GM18951 (cell line): Measurements from ENCODE around the gene DLG2.

Experiments used
- POLR2A ChIP-seq: IDR thresholded peaks from 4 replicates; pipeline ENCODE4 v1.6.1; 2011; ENCODE audit warnings: mild to moderate bottlenecking; ENCODE audit not compliant: insufficient read length, insufficient read depth; ENCODE audit errors: extremely low read depth
- in situ Hi-C: fragments of 300-500 bp; cut with MboI; formaldehyde crosslinking; loops from one replicate; pipeline ENCODE4 v1.12.0; 2022; ENCODE audit warnings: low sequenced_read_pairs, mixed read lengths, inconsistent platforms; ENCODE audit not compliant: unreplicated experiment

DLG2 gene

DNA sequence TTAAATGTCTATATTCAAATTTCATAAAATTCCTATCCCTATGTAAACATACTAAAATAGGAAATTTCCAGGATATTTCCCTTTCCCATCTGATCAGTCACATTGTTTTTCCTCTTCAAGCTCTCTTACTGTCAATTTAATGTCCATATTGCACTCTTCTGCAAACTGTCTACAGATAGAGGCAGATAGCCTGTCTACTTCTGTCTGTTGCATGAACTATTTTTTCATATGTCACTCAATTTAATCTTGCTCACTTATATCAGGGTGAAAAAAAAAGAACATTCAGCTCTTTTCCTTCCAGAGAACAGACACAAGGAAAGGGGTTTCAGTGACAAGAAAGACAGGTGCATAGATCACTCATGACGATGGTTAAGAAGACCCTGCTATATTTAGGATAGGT lies 1327.1 kb downstream of the DLG2 start:
- no peak for TF ChIP-seq POLR2A
- in situ Hi-C loops, result no loop called here

DNA sequence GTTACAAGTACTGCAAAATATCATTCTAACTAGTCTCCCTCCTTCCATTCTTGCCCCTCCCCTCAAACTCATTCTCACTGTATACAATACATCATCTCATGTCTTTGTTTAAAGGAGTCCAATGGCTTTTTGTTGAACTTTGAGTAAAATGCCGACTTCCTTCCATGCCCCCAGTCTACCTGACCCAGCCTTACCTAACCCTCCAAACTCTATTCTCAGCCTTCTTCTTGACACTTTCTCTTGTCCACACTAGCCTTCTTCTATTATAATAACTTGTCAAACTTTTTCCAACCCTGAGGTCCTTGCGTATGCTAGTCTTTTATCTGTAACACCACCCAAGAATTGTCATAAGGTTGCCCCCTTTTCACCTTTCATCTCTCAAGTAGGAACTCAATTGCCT lies 1329.6 kb downstream of the DLG2 start:
- TF ChIP-seq POLR2A, result no peak
- in situ Hi-C loops, result no loop called here

DNA sequence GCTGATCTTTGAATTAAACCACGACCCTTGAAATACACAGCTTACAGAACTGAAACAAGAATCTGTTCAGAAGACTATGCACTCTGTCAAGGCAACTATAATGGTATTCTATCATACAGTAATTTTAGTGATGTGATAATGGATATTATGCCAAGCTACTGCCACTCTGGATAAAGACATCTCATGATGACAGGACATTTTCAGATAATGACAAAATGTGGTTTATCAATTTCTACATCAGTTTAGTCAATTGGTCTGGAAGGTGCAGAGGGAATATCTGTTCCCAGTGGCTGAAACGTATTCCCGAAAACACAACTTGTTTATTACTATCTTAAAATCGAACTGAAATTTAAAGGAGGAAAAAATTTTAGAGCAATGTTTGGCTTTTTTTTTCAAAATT lies 1331.3 kb downstream of the DLG2 start:
- in situ Hi-C loops, result no loop called here
- TF ChIP-seq POLR2A, result no peak

DNA sequence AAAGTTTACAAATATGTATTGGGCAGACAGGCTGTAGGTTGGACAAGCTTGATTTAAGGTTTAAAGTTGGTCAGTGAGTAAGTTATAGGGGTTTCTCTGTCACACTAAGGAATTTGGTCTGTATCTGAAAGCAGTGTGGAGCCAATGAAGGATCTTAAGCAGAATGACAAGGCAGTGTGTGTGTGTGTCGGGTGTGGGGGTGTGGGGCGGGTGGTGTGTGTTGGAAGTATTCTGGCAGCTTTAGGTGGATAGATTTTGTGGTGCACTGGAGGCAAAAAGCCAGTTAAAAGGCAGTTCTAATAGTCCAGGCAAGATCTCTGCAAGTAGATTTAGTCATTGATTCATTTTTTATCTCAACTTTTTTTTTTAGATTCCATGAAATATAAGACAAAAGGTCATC lies 1334.2 kb downstream of the DLG2 start:
- TF ChIP-seq POLR2A, result no peak
- in situ Hi-C loops, result no loop called here

DNA sequence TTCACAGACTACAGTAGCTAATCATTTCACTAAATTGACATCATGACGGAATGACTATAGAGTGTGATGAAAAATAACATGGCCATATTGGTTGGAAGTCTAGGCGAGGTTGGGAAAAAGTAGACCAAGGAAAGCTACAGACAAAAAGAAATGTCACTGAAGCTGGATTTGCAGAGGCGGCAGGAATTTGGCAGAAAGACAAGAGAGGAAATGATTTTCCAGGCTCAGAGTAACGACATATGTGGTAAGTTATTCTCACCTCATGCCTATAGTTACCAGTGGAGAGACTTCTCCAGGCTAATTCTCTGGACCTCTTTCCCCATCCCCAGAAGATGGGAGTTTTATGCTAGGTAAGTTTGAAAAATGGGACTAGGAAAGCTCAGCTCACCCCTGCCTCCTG lies 1335.1 kb downstream of the DLG2 start:
- TF ChIP-seq POLR2A, result no peak
- in situ Hi-C loops, result no loop called here

DNA sequence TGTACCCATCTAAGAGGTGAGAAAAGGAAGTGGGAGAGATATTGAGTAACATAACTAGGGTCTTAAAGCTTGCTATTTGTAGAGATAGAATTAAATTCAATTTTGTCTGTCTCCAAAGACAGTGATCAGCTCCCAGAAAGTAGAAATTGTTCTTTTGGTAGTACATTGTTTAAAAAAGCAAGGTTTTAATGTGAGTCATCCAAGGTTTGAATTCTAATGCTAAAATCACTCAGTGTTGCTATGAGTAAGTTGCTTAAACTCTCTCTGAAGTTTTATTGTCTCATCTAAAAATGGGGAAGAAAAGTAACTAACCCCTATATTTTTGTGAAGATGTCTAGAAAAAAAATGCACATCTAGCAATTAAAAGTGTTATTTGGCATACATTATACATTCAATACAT lies 1336.5 kb downstream of the DLG2 start:
- in situ Hi-C loops, result no loop called here
- no peak for TF ChIP-seq POLR2A

DNA sequence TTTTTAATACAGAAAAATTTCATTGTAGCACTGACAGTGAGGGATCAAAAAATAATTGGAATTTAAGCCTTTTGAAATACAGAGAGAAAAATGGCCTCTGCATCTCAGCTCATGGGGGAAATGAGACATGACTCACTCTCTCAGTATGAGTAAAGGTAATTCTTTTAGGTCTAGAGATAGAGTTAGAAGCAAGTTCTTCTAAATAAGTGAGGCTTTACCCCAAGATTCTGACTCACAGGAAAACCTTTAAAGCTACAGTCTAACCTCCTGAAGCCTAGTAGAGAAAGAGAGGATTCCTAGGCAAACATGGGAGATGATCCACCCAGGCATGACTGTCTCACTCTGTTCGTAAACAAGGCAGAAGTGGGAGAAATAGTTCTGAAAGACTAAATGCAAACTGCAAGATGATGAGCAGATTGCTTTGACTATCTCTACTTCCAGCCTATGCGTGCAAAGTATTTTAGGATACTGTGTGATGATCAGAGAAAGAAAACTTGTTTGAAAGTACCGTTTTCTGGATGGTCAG lies 1337.7 kb downstream of the DLG2 start:
- in situ Hi-C loops, result no loop called here
- TF ChIP-seq POLR2A, result no peak

DNA sequence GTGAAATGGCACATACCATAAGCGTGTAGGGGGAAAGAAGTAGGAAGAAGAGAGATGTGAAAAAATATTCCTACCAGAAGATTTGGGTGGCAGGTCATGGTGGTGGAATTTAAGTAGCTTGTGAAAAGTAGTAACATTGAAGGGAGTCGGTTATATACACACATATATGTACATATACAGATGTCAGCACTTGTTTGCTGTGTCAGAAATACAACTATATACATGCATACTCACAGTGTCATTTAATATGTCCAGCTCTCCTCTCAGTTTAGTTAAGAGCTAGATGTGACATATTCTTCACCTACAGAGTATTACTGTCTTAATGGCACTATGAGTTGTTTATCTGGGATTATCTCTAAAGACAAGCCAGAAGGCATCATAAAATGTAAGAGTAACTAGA lies 1353.6 kb downstream of the DLG2 start:
- in situ Hi-C loops, result loop anchor here (25.0 kb wide), 1 partner anchor 436 kb away; no protein-coding TSS in a partner anchor

DNA sequence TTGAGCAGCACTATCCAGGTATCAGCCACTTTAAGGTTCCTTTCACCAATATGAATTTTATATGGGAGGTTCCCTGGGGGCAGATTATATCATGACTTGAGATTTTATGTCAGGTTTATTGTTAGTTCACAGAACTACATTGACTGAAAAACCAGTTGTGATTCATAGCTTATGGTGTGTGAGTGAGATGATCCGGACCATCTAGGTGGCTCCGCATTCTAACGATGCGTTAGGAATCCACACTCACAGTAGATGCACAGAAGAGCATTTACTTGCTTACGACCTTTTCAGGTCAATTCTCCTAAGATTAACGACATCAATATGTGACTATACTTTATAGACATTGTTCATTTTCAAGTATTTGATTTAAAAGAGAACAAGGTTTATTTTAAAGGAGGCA lies 1356.7 kb downstream of the DLG2 start:
- in situ Hi-C loops, result loop anchor here (25.0 kb wide), 1 partner anchor 433 kb away; no protein-coding TSS in a partner anchor
- no peak for TF ChIP-seq POLR2A

More for the DNA sequence above, 1353.6 kb downstream of the DLG2 start:
- TF ChIP-seq POLR2A, result no peak

DNA sequence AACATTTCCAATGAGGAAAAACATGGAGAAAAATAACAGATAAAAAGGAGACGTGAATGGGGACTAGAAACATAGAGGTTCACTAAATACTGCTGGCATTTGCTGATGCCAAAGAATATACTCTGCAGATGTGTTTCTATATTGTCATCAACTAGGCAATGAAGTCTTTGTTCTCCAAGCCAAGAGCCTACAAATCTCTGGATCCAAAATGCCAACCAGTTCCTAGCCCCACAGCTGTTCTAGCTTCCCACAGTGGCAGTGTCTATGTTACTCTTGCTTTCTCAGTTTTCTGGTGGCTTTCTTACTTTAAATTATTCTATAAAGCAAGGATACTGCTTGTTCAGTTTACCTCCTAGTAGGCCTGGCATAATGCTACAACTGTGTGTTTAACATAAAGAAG lies 1363.1 kb downstream of the DLG2 start:
- in situ Hi-C loops, result loop anchor here (25.0 kb wide), 1 partner anchor 427 kb away; no protein-coding TSS in a partner anchor
- TF ChIP-seq POLR2A, result no peak

DNA sequence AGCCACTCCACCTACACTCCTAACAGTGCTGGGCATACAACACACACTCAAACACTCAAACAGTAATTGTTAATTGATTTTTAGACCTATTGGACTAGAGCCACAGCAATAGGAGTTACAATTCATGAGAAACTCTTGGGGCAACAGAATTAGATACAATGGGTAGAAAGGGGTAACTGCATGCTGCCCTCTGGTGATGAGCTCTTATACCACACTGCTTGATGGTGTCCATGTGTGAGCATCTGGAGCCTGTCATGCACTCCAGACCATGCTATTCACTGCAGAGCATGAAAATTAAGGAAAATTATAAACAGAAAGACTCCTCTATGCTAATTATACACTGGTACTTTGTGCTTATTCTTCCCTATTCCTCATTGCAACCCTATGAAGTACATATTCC lies 1365.4 kb downstream of the DLG2 start:
- in situ Hi-C loops, result loop anchor here (25.0 kb wide), 1 partner anchor 424 kb away; no protein-coding TSS in a partner anchor
- no peak for TF ChIP-seq POLR2A

DNA sequence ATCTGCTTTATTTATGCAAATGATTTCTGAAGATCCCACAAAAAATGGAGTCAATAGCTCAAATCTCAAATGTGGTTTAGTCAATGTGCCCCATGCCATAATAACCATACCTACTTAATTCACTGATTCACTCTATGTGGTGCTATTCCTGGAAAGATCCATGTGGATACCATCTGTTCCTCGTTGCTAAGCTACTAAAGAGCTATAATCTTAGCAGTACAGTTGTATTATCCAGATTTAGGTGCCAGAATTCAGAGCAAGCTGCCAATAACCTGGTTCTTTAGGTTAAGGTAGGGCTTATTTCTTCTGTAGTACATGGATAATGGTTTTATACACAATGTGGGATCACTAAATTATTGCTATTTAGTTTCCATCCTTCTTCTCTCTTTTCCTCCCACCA lies 1366.3 kb downstream of the DLG2 start:
- in situ Hi-C loops, result loop anchor here (25.0 kb wide), 1 partner anchor 424 kb away; no protein-coding TSS in a partner anchor
- TF ChIP-seq POLR2A, result no peak

DNA sequence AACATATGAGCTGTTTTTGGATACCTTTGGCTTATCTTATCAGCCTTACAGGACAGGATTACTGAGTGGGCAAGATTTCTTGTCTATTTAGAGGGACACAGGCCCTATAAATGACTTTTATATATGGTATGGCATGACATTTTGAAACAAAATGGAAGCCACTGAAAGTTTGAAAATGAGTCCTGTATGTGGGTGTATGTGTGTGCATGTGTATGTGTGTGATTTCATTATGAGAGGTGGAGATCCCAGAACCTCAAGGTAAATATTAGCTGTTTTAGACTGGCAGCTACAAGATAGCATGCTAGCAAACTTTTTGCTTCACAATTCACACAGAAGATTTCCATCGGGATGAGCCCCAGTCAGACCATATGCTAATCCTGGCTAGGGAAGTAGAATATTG lies 1370.5 kb downstream of the DLG2 start:
- no peak for TF ChIP-seq POLR2A
- in situ Hi-C loops, result loop anchor here (25.0 kb wide), 1 partner anchor 419 kb away; no protein-coding TSS in a partner anchor

DNA sequence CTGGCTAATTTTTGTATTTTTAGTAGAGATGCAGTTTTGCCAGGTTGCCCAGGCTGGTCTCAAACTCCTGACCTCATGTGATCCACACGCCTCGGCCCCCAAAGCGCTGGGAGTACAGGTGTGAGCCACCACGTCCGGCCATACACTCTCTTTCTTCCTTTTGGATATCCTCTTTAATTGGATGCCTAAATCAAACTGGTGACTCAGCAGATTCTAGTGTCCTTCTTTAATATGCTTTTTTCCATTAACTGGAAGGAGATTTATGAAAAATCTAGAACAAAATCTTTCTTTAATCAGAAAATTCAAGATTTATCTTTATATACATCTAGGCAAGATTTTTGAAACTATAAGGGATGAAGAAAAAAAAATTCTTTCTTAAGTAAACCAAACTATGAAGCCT lies 1371.7 kb downstream of the DLG2 start:
- in situ Hi-C loops, result loop anchor here (25.0 kb wide), 1 partner anchor 418 kb away; no protein-coding TSS in a partner anchor
- no peak for TF ChIP-seq POLR2A

DNA sequence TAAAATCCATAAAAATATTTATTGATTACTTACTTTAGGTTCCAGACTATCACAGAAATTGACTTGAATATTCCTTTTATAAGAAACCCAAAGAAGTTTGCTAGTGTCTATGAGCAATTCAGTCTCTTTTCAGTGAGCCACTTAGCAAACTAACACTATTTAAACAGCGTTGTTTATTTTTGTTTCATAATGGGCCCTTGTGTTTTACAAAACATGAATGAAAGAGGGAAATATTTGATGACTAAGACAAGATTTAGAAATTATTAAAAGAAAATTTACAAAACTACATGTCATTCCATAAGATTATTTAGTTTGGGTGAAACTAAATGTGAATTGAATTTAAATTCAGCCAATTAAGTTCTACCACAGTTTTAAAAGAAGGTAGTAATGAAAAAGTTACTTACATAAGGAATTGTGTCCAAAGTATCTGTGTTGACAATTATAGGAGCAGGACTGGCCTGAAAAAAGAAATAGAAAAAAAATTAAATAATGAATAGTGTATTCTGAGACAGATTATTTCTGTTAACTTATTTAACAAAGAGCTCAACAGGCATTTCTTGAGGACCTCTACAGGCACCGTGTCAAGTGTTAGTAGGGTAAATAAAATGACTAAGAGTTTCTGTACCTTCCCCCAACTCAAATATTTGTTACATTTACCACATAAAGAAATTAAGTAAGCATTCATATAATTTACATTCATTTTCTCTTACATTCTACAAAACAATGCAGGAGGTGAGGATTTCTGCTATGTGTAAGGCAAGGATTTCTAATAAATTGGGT lies 1376.1 kb downstream of the DLG2 start:
- in situ Hi-C loops, result loop anchor here (25.0 kb wide), 1 partner anchor 414 kb away; no protein-coding TSS in a partner anchor
- TF ChIP-seq POLR2A, result no peak
